Panc1 (cell line): ENCODE results near the gene UPK1B. TPM values are rescaled to one million over a fixed set of nuclear protein-coding genes. Genes with fewer than 3 reads are reported as not detected.
"Not testable (repeated sequence)": the region's sequence is repeated elsewhere in the genome, so short reads cannot be mapped to it uniquely, and the experiment has no call there.

Experiments used
- ATAC-seq: fragments of 200-7000 bp; cut with Tn5 transposase; 2 replicates; pipeline ENCODE4 v1.9.1; 2020; ENCODE audit warnings: mild to moderate bottlenecking, moderate library complexity
- BruUV-seq: library from RNA; stranded (reverse); fragments of 400-500 nt; replicated peaks from 2 replicates; lab custom pipeline; 2021; lab: Mats Ljungman, UMichigan
- CTCF ChIA-PET: fragments of 300-600 bp; sonication (Branson Sonifier 250); formaldehyde crosslinking; loops from one replicate; lab custom pipeline; 2022; ENCODE audit warnings: antibody characterized with exemption; lab: Charles Lee
- POLR2A ChIA-PET: fragments of 300-600 bp; sonication (Branson Sonifier 250); formaldehyde crosslinking; loops from one replicate; lab custom pipeline; 2022; ENCODE audit warnings: antibody characterized with exemption; lab: Charles Lee
- DNase-seq: peaks from one replicate; pipeline ENCODE4 v3.0.0-alpha.2; 2010; ENCODE audit warnings: low read depth, low spot score
- H3K27ac ChIP-seq: 2 replicates; pipeline ENCODE4 v1.5.1; 2011; ENCODE audit warnings: mild to moderate bottlenecking, low read length, inconsistent platforms
- H3K27me3 ChIP-seq: fragments of 200-500 bp; sonication (Bioruptor generic); 2 replicates; pipeline ENCODE4 v1.6.0; 2014; ENCODE audit warnings: low read length, inconsistent platforms; ENCODE audit not compliant: control insufficient read depth, insufficient read depth
- H3K36me3 ChIP-seq: fragments of 200-500 bp; sonication (Bioruptor generic); 2 replicates; pipeline ENCODE4 v1.5.1; 2014; ENCODE audit warnings: inconsistent platforms, mild to moderate bottlenecking, low read length, moderate library complexity; ENCODE audit not compliant: control insufficient read depth, insufficient read depth
- H3K4me1 ChIP-seq: 2 replicates; pipeline ENCODE4 v1.5.1; 2011; ENCODE audit warnings: inconsistent platforms, mild to moderate bottlenecking, low read length, moderate library complexity; ENCODE audit not compliant: control insufficient read depth, insufficient read depth
- H3K4me3 ChIP-seq, 2 experiments: 2 replicates each; pipeline ENCODE4 v1.5.1; 2011 to 2012; ENCODE audit warnings: low read depth in 2 of 2, low read length in 2 of 2, mild to moderate bottlenecking in 2 of 2, inconsistent platforms in 1 of 2, moderate library complexity in 1 of 2
- H3K9me3 ChIP-seq: fragments of 200-500 bp; sonication (Bioruptor generic); 2 replicates; pipeline ENCODE4 v1.5.1; 2014; ENCODE audit warnings: low read depth, mild to moderate bottlenecking, inconsistent platforms, low read length, moderate library complexity; ENCODE audit not compliant: control insufficient read depth, insufficient read depth
- CTCF ChIP-seq: fragments of 450-650 bp; IDR thresholded peaks from 2 replicates; pipeline ENCODE4 v1.5.1; 2017; ENCODE audit warnings: mild to moderate bottlenecking
- POLR2AphosphoS5 ChIP-seq: IDR thresholded peaks from 2 replicates; pipeline ENCODE4 v1.6.1; 2012; ENCODE audit warnings: mild to moderate bottlenecking, low read depth, low read length, moderate library complexity
- REST ChIP-seq, 2 experiments: IDR thresholded peaks; 2 replicates each; pipeline ENCODE4 v1.6.1; 2011 to 2012; ENCODE audit warnings: low read depth in 2 of 2, control low read depth in 1 of 2, low read length in 1 of 2, mild to moderate bottlenecking in 1 of 2, moderate library complexity in 1 of 2; ENCODE audit not compliant: insufficient read depth in 1 of 2
- TCF7L2 ChIP-seq: IDR thresholded peaks from 2 replicates; pipeline ENCODE4 v1.6.1; 2011; ENCODE audit warnings: mild to moderate bottlenecking, low read depth, low read length, inconsistent platforms
- in situ Hi-C: cut with HindIII; loops from 2 replicates; pipeline ENCODE4 v1.10.0; 2016; ENCODE audit warnings: low sequenced_read_pairs, low pct_unique_long_range_greater_than_20kb
- intact Hi-C: fragments of 100-400 bp; cut with micrococcal nuclease; formaldehyde crosslinking; loops from one replicate; pipeline ENCODE4 v1.10.0; 2022; ENCODE audit not compliant: unreplicated experiment
- total RNA-seq: library from RNA; stranded (reverse); gene quantifications from one replicate; pipeline ENCODE4 v1.2.1, GENCODE V29; 2021; ENCODE audit not compliant: unreplicated experiment

Gene UPK1B
- total RNA-seq, 1 experiment from 2014 or later = 4.4 TPM

GRCh38 chr3:119240591-119241434 lies 67.4 kb downstream of the UPK1B start, which contains the start of gene B4GALT4:
TSS of gene B4GALT4 (minus strand) at chr3:119240878. CDS start at chr3:119230099, 10,779 bp downstream.
- no peak for TF ChIP-seq CTCF
- TF ChIP-seq POLR2AphosphoS5 = peak; percentile 83; the same call in 1 of the 2 replicates
- no peak for TF ChIP-seq REST (IDR thresholded peaks at IDR 0.05; ENCODE audit: insufficient read depth in 1 of 2, low read depth in 2 of 2, low read length in 1 of 2)
- TF ChIP-seq TCF7L2 = no peak
- ChIA-PET CTCF (interaction anchor here (0.6 to 1.7 kb wide), 11 partner anchors 14 to 1110 kb away, joined by 3 to 12 read pairs (median 3); no protein-coding TSS in a partner anchor), POLR2A (interaction anchor here (0.7 kb wide), 1 partner anchor 189 kb away, joined by 3 read pairs; no protein-coding TSS in a partner anchor)
- no TSS peak for BruUV-seq
- peak; percentile 96 for ATAC-seq
- H3K4me1 ChIP-seq = peaks cover 21% of the 10 kb centered on the region
- no peaks in the 10 kb centered on the region for H3K27me3 ChIP-seq
- intact Hi-C loops (loop anchor here (1.0 to 5.0 kb wide), 3 partner anchors 96 to 357 kb away; no protein-coding TSS in a partner anchor), in situ Hi-C loops (no loop called here)
- peak within 1 kb of the TSS; percentile 93 for H3K27ac ChIP-seq
- peak within 1 kb of the TSS; percentile 85 to 86 for H3K4me3 ChIP-seq
- H3K36me3 ChIP-seq = peaks cover 9% of the 10 kb centered on the region; the same call in 1 of the 2 replicates
- peak; percentile 25 for DNase-seq
- H3K9me3 ChIP-seq = no peaks in the 10 kb centered on the region

GRCh38 chr3:119242387-119243057 lies 69.1 kb downstream of the UPK1B start:
- CTCF ChIA-PET, BruUV-seq, H3K4me3 ChIP-seq, H3K27ac ChIP-seq, H3K9me3 ChIP-seq, H3K36me3 ChIP-seq, DNase-seq, in situ Hi-C loops, ATAC-seq, POLR2A ChIA-PET, H3K27me3 ChIP-seq: not testable (repeated sequence)
- H3K4me1 ChIP-seq = peaks cover 18% of the 10 kb centered on the region
- intact Hi-C loops = loop anchor here (5.0 kb wide), 1 partner anchor 145 kb away; no protein-coding TSS in a partner anchor

GRCh38 chr3:119243058-119243529 lies 69.7 kb downstream of the UPK1B start:
- H3K27ac ChIP-seq, H3K36me3 ChIP-seq, CTCF ChIA-PET, ATAC-seq, BruUV-seq, DNase-seq, in situ Hi-C loops, H3K9me3 ChIP-seq, POLR2A ChIA-PET, H3K27me3 ChIP-seq, H3K4me3 ChIP-seq: not testable (repeated sequence)
- intact Hi-C loops = loop anchor here (5.0 kb wide), 1 partner anchor 146 kb away; no protein-coding TSS in a partner anchor
- peaks cover 18% of the 10 kb centered on the region for H3K4me1 ChIP-seq
